AG04450 (cell line): Measurements from ENCODE around the gene AKAIN1. TPM values are rescaled to one million over a fixed set of nuclear protein-coding genes. Genes with fewer than 3 reads are reported as not detected.

Experiments
- CTCF ChIA-PET: fragments of 300-600, 350-600 bp; formaldehyde crosslinking; extraction: SDS; loops from one replicate; lab custom pipeline; 2022; ENCODE audit warnings: antibody characterized with exemption, inconsistent platforms; lab: Charles Lee
- POLR2A ChIA-PET: fragments of 350-600 bp; formaldehyde crosslinking; extraction: SDS; loops from one replicate; lab custom pipeline; 2021; ENCODE audit warnings: antibody characterized with exemption, inconsistent platforms; lab: Yijun Ruan, JAX
- DNase-seq: peaks from one replicate; pipeline ENCODE4 v3.0.0-alpha.2; 2011; ENCODE audit warnings: low read depth, low spot score
- H3K27ac ChIP-seq: one replicate; pipeline ENCODE4 v1.5.1; 2012; ENCODE audit warnings: low read depth, low read length, control low read depth
- H3K27me3 ChIP-seq: one replicate; pipeline ENCODE4 v1.6.0; 2012; ENCODE audit warnings: low read length; ENCODE audit not compliant: control insufficient read depth, insufficient read depth
- H3K4me3 ChIP-seq: 2 replicates; pipeline ENCODE4 v1.5.1; 2011; ENCODE audit warnings: mild to moderate bottlenecking, low read depth, low read length, control low read depth
- H3K9me3 ChIP-seq: 2 replicates; pipeline ENCODE4 v1.5.1; 2012; ENCODE audit warnings: low read length; ENCODE audit not compliant: control insufficient read depth, insufficient read depth
- CTCF ChIP-seq: IDR thresholded peaks from 2 replicates; pipeline ENCODE4 v1.5.1; 2011; ENCODE audit warnings: low read depth, low read length, control low read depth, inconsistent platforms
- polyA plus RNA-seq: library from polyadenylated mRNA; depleted of rRNA; stranded (reverse); fragments of >200 nt; gene quantifications from 2 replicates; pipeline ENCODE4 v1.2.3, GENCODE V29; 2011

The AKAIN1 gene
- polyA plus RNA-seq, 1 experiment, result not detected

DNA sequence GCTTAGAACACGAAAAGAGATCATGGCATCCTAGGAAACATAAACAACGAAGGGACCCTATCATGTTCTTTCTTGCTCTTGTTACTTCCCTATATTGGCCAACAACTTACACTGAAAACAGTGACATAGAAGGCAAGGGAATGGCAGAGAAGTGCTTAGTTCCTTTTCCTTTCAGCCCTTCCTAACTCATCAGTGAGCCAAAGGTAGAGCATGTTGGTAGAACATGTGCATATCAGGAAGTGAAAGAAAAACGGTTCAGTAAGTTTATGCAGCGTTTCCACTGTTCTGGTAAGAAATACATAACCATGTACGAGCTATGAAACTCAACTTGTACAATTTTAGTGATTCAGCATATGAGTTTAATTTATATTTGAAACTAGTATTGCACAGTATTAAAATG is 21.7 kb downstream of the AKAIN1 start:
- ChIA-PET CTCF (no interaction called here), POLR2A (no interaction called here)
- no peak for TF ChIP-seq CTCF

DNA sequence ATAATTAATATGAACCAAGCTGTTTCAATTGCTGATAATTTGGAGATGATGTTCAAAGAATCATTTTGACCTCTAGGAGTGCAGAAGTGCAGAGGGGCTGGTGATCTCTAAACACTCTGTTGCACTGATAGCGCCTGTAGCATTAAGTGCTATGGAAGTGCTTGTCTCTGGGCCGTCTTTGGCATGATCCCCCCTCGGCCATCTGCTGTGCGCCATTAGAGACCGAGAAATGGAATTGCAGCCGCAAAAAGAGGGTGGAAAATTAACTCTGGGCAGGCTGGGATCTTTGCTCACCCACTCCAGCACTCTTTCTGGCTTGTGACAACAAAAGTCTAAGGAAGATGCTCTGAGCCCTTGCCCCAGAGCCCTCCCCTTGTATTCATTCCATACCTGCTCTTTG is 23.4 kb downstream of the AKAIN1 start:
- H3K27me3 ChIP-seq, result no peaks in the 10 kb centered on the region
- H3K4me3 ChIP-seq, result no peak overlapping the region
- ChIA-PET POLR2A (no interaction called here), CTCF (no interaction called here)
- TF ChIP-seq CTCF, result no peak
- H3K9me3 ChIP-seq, result no peaks in the 10 kb centered on the region
- DNase-seq, result no peak
- H3K27ac ChIP-seq, result no peak overlapping the region

More for the DNA sequence above, 21.7 kb downstream of the AKAIN1 start:
- DNase-seq, result no peak
- Histone ChIP-seq H3K9me3 (no peaks in the 10 kb centered on the region), H3K27me3 (no peaks in the 10 kb centered on the region), H3K27ac (no peak overlapping the region), H3K4me3 (no peak overlapping the region)

GRCh38 chr18:5173236-5173635 is 23.8 kb downstream of the AKAIN1 start:
- H3K4me3 ChIP-seq, result no peak overlapping the region
- no peak for TF ChIP-seq CTCF
- POLR2A ChIA-PET, result no interaction called here
- CTCF ChIA-PET, result no interaction called here
- no peaks in the 10 kb centered on the region for H3K27me3 ChIP-seq
- no peak overlapping the region for H3K27ac ChIP-seq
- no peaks in the 10 kb centered on the region for H3K9me3 ChIP-seq
- no peak for DNase-seq

DNA sequence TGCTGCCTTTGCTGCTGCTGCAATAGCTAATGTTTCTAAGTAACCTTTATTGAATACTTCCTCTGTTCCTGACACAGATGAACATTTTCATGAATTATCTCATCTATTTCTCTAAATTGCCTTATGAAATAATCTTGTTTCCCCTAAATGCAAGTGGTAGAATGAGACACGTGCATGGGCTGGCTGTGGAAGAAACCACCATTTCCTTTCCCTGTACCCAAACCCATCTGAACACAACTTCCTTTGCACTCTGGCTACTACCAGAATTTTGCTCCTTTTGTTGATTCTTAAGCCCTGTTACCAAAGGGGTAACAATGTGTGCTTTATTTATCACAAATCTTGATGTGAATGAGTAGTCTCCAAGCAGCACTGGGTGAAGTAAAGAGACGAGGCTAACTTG is 29.2 kb downstream of the AKAIN1 start:
- DNase-seq, result no peak
- Histone ChIP-seq H3K27ac (no peak overlapping the region), H3K27me3 (no peaks in the 10 kb centered on the region), H3K4me3 (no peak overlapping the region), H3K9me3 (no peaks in the 10 kb centered on the region)
- ChIA-PET CTCF (no interaction called here), POLR2A (no interaction called here)
- TF ChIP-seq CTCF, result no peak

GRCh38 chr18:5166606-5167280 is 30.3 kb downstream of the AKAIN1 start:
- no peak for TF ChIP-seq CTCF
- CTCF ChIA-PET, result no interaction called here
- POLR2A ChIA-PET, result no interaction called here

More at GRCh38 chr18:5166606-5167280, 30.3 kb downstream of the AKAIN1 start:
- H3K27me3 ChIP-seq, result no peaks in the 10 kb centered on the region
- no peak overlapping the region for H3K27ac ChIP-seq
- H3K9me3 ChIP-seq, result no peaks in the 10 kb centered on the region
- no peak for DNase-seq
- H3K4me3 ChIP-seq, result no peak overlapping the region
